Dermis blood vessel endothelial cell (primary cell): Measurements from ENCODE around the gene MTCL1. TPM values are rescaled to one million over a fixed set of nuclear protein-coding genes. Genes with fewer than 3 reads are reported as not detected.

Experiments
- DNase-seq: peaks from one replicate; pipeline ENCODE4 v3.0.0; 2010
- total RNA-seq: library from RNA; depleted of rRNA; stranded (reverse); fragments of >200 nt; gene quantifications from 2 replicates; pipeline ENCODE4 v1.2.3, GENCODE V29; 2014

MTCL1 gene
- total RNA-seq, 1 donor from 2014 or later = 11.7 TPM

DNA sequence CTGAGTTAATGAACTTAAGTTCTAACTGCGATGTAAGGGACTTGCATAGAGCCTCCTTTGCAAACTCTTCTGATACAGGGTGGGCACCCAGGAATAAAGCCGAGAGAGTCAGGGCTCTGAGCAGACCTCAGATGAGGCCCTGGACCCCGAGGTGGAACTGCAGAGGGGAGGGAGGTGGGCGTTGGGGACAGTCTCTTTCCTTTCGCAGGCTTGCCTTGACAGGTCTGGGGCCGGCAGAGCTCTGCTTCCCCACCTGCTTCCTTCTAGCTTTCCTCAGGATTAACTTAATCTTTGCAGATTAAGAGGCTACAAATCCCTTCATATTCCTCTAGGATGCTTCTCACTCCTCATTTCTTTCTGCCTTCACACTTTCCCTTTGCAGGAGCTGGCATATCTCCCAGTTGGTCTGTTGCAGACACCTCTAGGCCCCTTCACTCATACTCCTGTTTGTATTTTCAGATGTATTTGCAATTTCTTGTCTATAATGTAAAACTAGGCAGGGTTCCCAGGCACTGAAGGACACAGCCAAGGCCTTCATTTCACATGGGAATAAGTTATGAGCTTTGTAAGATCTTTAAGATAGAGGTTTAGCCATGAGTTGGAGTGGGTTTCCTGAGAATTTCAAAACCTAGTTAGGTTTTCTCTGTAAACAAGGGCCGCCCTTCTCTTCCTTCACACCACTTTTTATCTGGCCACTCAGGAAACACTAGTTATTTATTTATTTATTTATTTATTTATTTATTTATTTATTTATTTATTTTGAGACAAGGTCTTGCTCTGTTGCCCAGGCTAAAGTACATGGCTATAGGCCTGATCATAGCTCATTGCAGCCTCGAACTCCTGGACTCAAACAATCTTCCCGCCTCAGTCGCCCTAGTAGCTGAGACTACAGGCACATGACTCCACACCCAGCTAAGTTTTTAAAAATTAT is 70.9 kb downstream of the MTCL1 start:
- no peak for DNase-seq

- DNase-seq = no peak
Measured at GRCh38 chr18:8777846-8778245, 72.5 kb downstream of the MTCL1 start.

GRCh38 chr18:8778386-8778785 is 73.0 kb downstream of the MTCL1 start:
- no peak for DNase-seq

GRCh38 chr18:8778824-8779223 is 73.5 kb downstream of the MTCL1 start:
- DNase-seq = no peak

- DNase-seq = no peak
Measured at GRCh38 chr18:8779251-8779650, 73.9 kb downstream of the MTCL1 start.

DNA sequence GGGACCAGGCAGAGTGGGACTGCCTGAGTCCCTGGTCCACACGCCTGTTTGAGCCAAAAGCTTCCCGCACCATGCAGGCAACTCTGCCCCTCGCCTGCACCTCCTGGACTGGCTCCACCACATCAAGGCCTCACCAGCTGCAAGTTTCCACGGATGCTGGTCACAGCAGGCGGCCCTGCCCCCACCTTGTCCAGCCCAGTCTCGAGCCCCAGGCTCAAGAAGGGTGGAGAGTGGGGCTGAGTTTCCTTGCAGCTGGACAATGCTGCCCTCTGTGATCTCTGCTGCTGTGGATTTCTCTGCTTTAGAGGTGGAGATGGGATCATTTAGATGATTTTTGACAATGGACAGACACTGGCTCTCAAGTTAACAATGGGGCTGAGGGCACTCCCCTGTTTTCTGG is 74.9 kb downstream of the MTCL1 start:
- peak; percentile 23 for DNase-seq

DNA sequence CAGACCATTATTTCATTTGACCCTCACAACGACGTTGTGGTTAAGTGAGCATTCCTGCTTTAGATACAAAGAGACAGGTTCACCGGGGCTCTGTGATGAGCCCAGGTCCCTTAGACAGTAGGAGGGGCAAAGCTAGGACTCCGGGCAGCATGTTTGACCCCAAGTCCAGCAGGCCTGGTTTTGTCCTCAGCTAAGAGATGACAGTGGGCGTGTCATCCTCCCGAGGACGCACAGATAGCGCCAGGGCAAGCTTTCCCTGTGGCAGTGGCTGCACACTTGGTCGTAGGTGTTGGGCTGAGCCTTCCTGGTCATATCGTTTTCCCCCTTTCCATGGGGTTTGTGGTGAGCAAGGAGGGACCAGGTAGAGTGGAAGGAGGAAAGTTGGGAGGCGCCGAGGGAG is 76.3 kb downstream of the MTCL1 start:
- no peak for DNase-seq

DNA sequence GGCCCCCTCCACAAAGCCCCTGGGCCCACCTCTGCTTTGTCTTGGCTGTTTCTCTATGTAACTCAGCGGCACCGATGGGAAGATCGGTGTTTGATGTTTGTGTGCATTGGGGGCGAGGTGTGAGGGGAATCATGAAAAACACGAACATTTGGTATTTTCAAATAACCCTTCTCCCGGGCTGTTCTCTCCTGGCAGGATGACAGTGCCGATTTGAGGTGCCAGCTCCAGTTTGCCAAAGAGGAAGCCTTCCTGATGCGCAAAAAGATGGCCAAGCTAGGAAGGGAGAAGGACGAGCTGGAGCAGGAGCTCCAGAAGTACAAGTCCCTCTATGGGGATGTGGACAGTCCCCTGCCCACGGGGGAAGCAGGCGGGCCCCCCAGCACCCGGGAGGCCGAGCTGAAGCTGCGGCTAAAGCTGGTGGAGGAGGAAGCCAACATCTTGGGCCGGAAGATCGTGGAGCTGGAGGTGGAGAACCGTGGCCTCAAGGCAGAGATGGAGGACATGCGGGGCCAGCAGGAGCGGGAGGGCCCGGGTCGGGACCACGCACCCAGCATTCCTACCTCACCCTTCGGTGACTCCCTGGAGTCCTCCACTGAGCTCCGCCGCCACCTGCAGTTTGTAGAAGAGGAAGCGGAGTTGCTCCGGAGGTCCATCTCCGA is 78.1 kb downstream of the MTCL1 start:
- DNase-seq = no peak

DNA sequence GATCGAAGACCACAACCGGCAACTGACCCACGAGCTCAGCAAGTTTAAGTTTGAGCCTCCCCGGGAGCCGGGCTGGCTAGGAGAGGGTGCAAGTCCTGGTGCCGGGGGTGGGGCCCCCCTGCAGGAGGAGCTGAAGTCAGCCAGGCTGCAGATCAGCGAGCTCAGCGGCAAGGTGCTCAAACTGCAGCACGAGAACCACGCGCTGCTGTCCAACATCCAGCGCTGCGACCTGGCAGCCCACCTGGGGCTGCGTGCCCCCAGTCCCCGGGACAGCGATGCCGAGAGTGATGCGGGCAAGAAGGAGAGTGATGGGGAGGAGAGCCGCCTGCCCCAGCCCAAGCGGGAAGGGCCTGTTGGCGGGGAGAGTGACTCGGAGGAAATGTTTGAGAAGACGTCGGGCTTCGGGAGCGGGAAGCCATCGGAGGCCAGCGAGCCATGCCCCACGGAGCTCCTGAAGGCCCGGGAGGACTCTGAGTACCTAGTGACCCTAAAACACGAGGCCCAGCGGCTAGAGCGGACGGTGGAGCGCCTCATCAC is 78.7 kb downstream of the MTCL1 start:
- DNase-seq = no peak

DNA sequence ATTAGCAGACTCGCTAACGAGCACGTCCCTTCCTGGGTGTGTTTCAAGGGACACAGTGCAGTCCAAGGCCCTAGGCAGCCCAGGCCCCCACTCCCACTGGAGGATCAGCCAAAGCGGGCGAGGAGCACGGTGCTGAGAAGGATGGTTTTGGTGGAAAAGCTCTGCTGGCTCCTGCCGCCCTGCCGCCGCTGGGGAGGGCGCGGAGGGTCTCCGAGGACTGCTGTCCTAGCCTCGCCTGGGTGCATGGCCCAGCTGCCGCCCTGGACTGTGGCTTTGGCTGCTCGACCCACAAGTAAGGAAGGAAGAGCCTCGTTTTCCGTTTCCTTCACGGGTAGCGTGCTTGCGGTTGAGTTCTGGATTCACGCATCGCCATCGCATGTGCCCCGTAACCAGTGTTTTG is 79.9 kb downstream of the MTCL1 start:
- DNase-seq = no peak

DNA sequence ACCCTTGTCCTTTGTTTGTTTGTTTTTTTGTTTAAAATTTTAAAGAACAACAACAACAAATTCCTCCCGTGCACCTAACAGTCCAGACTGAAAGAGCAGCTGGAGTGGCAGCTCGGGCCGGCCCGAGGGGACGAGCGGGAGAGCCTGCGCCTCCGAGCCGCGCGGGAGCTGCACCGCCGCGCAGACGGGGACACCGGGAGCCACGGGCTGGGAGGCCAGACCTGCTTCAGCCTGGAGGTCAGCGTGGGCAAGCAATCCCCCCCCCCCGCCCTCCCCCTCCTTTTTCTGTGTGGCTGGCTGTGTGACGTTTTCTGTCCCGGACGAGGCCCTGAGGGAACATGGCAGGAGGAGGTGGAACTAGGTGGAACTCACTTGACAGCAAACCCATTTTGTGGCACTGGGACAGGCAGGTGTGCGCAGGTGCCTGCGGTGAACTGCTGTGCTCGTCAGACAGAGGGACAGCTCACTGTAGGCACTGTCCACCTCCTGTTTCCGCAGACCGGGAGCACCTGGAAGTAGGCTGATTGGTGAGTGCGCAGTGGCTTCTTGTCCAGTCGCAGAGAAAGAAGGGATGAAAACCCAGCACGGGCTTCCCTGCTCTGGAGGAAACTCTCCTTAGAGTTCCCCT is 80.6 kb downstream of the MTCL1 start:
- DNase-seq = no peak

DNA sequence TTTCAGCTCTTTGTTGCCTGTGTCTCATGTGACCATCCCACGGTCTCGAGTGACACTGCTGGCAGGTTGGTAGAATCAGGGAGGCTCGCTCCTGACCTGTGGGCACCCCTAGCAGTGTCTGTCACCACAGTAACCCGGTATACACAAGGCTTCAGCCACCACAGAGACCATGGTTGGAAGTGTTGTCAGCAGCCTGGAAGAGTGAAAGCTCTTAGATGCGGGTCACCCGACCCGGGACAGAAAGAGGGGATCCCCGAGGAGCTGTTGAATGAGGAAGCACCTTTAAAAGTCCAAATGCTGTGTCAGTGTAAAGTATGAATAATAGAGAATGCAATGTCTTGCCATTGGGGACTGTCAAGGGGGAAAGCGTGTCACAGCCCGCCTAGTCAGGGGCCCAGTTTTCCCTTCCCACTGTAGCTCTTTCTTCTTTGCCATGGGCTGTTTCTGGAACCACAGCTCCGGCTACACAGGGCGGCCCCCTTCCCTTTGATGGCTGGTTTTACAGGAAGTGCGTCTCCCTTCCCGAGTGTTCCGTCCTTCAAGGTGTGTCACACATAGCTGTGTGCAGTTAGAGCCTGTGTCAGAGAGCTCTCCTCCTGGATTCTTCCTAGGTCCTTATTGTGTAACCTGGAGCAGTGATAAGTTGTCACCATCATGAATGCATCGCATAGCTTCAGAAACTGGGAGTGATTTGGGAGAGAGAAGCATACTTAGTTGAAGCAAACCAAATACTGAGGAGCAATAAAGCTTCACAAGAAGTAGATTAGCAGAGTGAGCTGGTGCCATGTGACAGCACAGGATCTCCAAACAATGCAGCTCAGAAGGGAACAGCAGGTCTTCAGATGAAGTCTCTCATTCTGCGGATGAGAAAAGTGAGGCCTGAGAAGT is 81.4 kb downstream of the MTCL1 start:
- peak; percentile 38 for DNase-seq

DNA sequence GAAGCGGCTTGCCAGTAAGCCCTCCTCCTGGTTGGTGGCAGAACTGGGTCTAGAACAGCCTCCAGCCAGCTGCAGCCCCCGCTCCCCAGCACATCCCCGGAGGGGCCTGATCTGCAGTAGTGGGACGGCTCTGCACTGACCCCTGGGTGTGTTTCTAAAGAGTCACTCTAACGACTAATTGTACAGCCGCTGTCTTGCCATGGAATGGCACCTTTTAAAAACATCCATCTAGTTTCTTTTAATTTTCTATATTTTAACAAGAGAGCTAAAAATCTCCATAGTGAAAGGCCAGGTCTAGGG is 82.0 kb downstream of the MTCL1 start:
- DNase-seq = peak; percentile 49

DNA sequence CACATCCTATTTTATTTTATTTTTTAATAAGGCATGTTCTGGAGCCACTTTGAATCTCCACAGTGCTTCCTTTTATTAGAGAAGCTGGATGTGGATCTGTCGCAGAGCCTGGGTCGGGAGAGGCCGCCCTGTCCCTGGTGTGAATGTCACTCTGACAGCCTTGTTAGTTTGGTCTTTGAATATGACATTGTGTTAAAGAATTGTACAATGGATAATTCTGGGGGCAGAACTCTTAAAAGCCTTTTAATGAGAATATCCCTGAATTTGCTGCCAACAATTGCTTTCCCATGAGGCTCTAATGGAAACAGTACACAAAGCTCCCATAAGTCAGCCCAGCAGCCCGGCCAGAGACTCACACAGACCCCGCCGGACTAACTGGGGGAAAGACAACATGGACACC is 82.4 kb downstream of the MTCL1 start:
- DNase-seq = no peak

- DNase-seq = no peak
Measured at GRCh38 chr18:8788503-8789429, 83.4 kb downstream of the MTCL1 start.

GRCh38 chr18:8791171-8791651 is 85.9 kb downstream of the MTCL1 start:
- DNase-seq = peak; percentile 73

DNA sequence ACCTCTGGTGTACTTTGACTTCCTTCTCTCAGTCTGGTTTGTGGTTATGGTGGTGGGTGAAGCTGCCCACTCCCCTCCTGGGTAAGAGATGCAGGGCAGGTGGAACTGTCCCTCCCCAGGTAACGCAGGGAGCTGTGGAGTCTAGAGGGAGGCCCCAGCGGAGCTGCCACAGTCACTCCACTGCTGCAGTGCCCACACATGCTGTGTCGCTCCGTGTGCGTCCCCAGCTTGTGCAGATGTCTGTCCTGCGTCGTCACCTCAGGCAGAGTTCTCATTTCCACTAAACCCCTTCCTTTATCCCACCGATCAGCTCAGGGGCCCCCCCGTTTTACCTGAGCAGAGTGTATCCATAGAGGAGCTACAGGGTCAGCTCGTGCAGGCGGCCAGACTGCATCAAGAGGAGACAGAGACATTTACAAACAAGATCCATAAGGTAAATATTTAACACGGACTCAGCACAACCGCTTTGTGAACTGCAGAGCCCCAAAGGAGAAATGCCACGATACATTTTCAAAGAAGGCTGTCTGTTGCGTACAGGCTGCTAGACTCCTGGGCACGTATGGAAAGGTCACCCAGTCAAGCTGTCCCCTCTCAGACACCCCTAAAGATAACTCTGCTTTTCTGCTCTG is 87.4 kb downstream of the MTCL1 start:
- DNase-seq = no peak

DNA sequence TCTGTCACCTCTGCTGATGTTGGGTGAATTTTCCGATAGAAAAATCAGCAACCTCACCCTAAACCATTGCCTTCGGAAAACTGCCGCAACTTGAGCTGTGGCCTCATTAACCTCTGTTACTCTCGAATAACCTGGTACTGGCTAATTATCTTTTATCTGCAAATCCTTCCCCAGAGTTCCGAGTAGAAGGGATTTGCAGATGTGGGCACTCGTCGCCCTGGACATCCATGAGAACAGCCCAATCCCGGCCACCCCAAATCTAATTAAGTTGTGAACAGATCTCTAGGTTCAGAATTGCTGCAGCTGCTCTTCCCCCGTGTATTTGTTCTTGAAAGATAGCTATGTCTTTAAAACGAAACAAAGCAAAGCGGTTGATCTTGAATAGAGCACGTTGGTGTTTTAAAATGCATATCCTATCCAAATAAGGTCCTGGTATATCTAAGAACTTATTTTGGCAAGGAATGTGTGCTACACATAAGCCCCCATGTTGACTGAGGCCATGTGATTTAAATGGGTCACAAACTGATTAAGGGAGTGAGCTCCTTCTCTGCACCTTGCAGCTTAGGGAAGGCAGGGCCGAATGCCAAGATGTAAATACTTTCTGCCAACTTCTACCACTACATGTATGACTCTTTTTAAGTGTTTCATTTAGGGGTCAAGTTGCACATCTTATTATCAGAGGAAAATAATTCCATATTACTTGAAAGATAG is 88.2 kb downstream of the MTCL1 start:
- DNase-seq = no peak

- peak; percentile 71 for DNase-seq
Measured at GRCh38 chr18:8794156-8794933, 89.0 kb downstream of the MTCL1 start.
